ENCODE data around the gene LIF.

The LIF gene

DNA sequence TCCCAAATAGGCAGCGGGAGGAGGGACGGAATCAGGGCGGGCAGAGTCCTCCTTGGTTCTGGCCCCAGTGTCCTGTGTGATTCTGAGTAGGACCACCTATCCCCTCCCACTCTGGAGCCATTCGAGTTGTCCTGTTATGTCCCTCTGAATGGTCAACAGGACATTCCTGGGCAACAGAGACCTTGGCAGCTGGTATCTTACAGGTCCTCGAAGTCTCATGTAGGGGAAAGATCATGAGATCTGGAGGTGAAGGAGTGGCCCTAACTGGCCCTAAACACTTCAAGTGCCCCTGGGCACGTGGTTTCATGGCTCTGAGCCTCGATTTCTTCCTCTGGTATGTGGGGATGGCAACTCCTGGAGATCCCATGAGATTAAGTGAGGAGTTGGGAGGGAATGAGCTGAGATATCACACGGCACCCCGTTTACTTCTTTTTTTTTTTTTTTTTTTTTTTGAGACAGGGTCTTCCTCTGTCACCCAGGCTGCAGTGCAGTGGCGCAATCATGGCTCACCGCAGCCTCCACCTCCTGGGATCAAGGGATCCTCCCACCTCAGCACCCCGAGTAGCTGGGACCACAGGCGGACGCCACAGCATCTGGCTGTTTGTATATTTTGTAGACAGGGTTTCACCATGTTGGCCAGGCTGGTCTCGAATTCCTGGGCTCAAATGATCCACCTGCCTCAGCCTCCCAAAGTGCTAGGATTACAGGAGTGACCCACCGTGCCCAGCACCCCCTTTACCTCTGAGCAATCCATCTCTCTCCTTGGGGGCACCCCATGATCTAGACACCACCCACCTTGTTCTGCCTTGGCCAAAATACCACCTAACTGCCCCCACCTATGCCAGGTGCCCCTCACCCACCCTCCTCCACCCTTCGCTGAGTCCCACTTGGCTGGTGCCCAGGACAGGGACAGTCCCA lies 6.8 kb downstream of the LIF start:
- Histone ChIP-seq H3K36me3 (no peaks in the 10 kb centered on the region), H3K4me1 (ENCODE audit: control insufficient read depth in 1 of 2, insufficient read depth in 1 of 2, low read depth in 1 of 2, low read length in 1 of 2) (no peaks in the 10 kb centered on the region), H3K9me3 (no peaks in the 10 kb centered on the region), H3K27ac (no peak overlapping the region), H3K4me3 (ENCODE audit: low read depth in 1 of 2, low read length in 1 of 2) (no peak overlapping the region), H3K27me3 (peaks cover 7% of the 10 kb centered on the region)
- TF ChIP-seq, protein P1, sequence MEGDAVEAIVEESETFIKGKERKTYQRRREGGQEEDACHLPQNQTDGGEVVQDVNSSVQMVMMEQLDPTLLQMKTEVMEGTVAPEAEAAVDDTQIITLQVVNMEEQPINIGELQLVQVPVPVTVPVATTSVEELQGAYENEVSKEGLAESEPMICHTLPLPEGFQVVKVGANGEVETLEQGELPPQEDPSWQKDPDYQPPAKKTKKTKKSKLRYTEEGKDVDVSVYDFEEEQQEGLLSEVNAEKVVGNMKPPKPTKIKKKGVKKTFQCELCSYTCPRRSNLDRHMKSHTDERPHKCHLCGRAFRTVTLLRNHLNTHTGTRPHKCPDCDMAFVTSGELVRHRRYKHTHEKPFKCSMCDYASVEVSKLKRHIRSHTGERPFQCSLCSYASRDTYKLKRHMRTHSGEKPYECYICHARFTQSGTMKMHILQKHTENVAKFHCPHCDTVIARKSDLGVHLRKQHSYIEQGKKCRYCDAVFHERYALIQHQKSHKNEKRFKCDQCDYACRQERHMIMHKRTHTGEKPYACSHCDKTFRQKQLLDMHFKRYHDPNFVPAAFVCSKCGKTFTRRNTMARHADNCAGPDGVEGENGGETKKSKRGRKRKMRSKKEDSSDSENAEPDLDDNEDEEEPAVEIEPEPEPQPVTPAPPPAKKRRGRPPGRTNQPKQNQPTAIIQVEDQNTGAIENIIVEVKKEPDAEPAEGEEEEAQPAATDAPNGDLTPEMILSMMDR (IDR thresholded peaks at IDR 0.05) = no peak

DNA sequence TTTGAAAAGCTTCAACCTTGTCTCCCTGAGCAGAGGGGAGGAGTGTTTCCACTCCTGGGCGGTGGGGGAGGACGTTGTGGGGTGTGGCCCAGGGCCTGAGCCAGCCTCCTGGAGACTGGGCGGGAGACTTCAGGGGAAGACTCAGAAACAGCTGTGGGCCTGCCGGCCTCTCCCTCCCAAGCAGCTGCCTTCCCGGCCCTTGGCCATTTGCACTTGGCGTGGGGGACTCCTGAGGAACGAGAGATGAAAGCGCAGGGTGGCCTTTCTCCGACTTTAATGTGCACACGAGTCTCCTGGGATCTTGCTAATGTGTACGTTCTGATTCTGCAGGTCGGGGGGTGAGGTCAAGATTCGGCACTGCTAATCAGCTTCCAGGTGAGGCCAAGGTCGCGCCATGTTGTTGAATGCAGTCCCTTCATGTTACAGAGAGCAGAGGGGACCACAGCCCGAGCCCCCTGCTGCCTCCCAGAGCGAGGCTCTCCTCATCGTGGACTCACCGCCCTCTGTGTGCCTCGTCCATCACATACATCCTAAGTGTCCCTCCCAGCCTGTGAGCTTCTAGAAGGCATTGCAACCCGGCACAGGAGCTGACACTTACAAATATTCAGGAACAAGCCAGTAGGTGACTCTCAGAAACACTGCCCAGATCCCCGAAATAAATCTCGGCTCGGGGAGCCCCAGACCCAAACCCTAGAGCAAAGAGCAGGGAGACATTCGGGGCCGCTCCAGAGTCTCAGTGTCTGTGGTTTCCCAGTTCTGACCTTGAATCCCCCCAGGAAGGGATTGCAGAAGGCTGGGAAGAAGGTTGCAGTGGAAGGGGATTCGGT lies 7.7 kb downstream of the LIF start:
- H3K36me3 ChIP-seq = no peaks in the 10 kb centered on the region
- TF ChIP-seq, protein P1 (IDR thresholded peaks at IDR 0.05) = no peak
- no peaks in the 10 kb centered on the region for H3K9me3 ChIP-seq
- H3K27me3 ChIP-seq = no peaks in the 10 kb centered on the region
- no peak overlapping the region for H3K27ac ChIP-seq
- H3K4me3 ChIP-seq (ENCODE audit: low read depth in 1 of 2, low read length in 1 of 2) = no peak overlapping the region
- H3K4me1 ChIP-seq (ENCODE audit: control insufficient read depth in 1 of 2, insufficient read depth in 1 of 2, low read depth in 1 of 2, low read length in 1 of 2) = no peaks in the 10 kb centered on the region

DNA sequence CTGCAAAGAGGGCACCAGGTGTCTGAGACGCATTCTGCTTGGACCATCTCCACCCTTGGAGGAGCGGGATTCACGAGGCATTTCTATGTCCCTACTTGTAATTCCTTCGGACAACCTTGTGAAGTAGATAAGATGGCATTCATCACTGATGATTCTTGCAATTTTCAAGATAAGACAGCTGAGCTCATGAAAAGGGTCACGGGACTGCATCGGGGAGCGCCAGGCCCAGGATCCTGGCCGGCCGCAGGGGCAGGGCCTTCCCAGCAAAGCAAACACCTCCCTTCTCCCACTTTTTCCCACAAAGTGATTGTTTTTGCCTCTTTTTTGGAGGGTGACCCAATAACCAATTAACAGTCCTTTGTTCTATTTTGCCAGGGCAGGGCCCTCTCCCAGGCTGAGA lies 8.4 kb downstream of the LIF start:
- H3K27ac ChIP-seq = no peak overlapping the region
- H3K4me3 ChIP-seq (ENCODE audit: low read depth in 1 of 2, low read length in 1 of 2) = no peak overlapping the region
- no peaks in the 10 kb centered on the region for H3K9me3 ChIP-seq
- no peaks in the 10 kb centered on the region for H3K4me1 ChIP-seq (ENCODE audit: control insufficient read depth in 1 of 2, insufficient read depth in 1 of 2, low read depth in 1 of 2, low read length in 1 of 2)
- H3K27me3 ChIP-seq = peaks cover under 1% of the 10 kb centered on the region
- no peaks in the 10 kb centered on the region for H3K36me3 ChIP-seq
- TF ChIP-seq, protein P1 (IDR thresholded peaks at IDR 0.05) = no peak

DNA sequence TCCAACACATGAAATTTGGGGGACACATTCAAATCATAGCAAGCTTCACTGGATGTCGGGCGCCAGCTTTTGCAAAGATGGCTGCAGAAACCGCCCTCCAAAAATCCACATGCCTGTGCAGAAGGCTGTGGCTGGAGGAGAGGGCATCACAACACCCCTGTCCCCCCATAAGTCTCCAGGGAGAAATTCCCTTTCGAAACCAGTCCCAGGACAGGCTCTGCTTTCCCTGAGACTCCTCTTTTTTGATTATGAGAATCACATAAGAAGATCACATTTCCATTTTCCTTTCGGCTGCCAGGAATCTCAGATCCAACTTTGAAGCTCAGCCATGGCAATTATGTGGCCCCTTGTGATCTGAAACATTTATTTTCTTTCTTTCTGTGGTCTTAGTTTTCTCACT lies 9.7 kb downstream of the LIF start:
- no peaks in the 10 kb centered on the region for H3K36me3 ChIP-seq
- no peaks in the 10 kb centered on the region for H3K4me1 ChIP-seq (ENCODE audit: control insufficient read depth in 1 of 2, insufficient read depth in 1 of 2, low read depth in 1 of 2, low read length in 1 of 2)
- H3K27me3 ChIP-seq = peaks cover 14% of the 10 kb centered on the region
- H3K9me3 ChIP-seq = no peaks in the 10 kb centered on the region
- TF ChIP-seq, protein P1 (IDR thresholded peaks at IDR 0.05) = no peak
- H3K27ac ChIP-seq = no peak overlapping the region
- no peak overlapping the region for H3K4me3 ChIP-seq (ENCODE audit: low read depth in 1 of 2, low read length in 1 of 2)

DNA sequence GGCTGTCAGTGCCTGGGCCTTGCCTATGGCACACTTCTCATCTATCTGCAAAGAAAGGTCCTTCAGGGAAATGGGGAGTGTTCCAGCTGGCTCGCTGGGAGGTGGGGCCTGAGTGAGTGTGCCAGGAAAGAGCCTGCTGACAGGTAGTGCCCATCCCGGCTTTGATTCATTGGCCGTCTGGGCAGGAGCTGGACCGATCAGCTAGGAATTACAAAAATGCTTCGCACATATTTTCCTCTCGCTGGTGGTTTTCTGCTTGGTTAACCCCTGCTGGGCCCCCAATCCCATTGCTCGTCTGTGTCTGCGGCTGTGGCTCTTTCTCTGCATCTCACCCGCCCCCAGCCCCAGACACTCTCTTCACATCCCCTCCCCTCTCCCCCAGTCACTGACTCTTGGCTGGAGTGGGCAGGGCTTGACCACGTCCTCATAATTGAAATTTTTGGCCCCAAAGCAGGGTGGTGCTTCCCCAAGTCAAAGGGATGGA lies 10.8 kb downstream of the LIF start:
- Histone ChIP-seq H3K27me3 (peaks cover 15% of the 10 kb centered on the region), H3K27ac (no peak overlapping the region), H3K36me3 (no peaks in the 10 kb centered on the region), H3K4me3 (ENCODE audit: low read depth in 1 of 2, low read length in 1 of 2) (no peak overlapping the region), H3K4me1 (ENCODE audit: control insufficient read depth in 1 of 2, insufficient read depth in 1 of 2, low read depth in 1 of 2, low read length in 1 of 2) (no peaks in the 10 kb centered on the region), H3K9me3 (no peaks in the 10 kb centered on the region)
- TF ChIP-seq, protein P1 (IDR thresholded peaks at IDR 0.05) = no peak

Measured in neutrophil (primary cell).